K562 (cell line): ENCODE results near the gene RINT1. TPM values are rescaled to one million over a fixed set of nuclear protein-coding genes. Genes with fewer than 3 reads are reported as not detected.

ENCODE experiments used
- BCL6 ChIP-seq: fragments of 250-450 bp; sonication (Bioruptor Pico); IDR thresholded peaks from 2 replicates; pipeline ENCODE4 v1.4.0; 2020
- CBFA2T3 ChIP-seq: fragments of 450-650 bp; IDR thresholded peaks from 2 replicates; pipeline ENCODE4 v1.6.1; 2017
- CCAR2 ChIP-seq: fragments of 200-400 bp; formaldehyde crosslinking; IDR thresholded peaks from 2 replicates; pipeline ENCODE4 v1.6.1; 2017; ENCODE audit warnings: mild to moderate bottlenecking, low read depth, low read length
- ELF1 ChIP-seq: fragments of 200-800 bp; sonication (Bioruptor generic); IDR thresholded peaks from 2 replicates; pipeline ENCODE4 v1.6.1; 2016; ENCODE audit warnings: missing genetic modification characterization, missing compliant biosample characterization
- FIP1L1 ChIP-seq: fragments of 200-400 bp; formaldehyde crosslinking; IDR thresholded peaks from 2 replicates; pipeline ENCODE4 v1.6.1; 2018; ENCODE audit warnings: mild to moderate bottlenecking, low read depth, low read length; ENCODE audit not compliant: poor library complexity, severe bottlenecking
- HDGF ChIP-seq: fragments of 450-650 bp; IDR thresholded peaks from 2 replicates; pipeline ENCODE4 v1.6.1; 2016
- MBD2 ChIP-seq: sonication (generic); IDR thresholded peaks from 2 replicates; pipeline ENCODE4 v1.6.1; 2016; ENCODE audit warnings: low read depth, borderline replicate concordance
- RAD21 ChIP-seq, 2 experiments: fragments of 250-450 bp in 1 of 2; fragments of 450-650 bp in 1 of 2; sonication (Bioruptor Pico) in 1 of 2; formaldehyde crosslinking in 1 of 2; IDR thresholded peaks in 1 of 2; conservative IDR thresholded peaks in 1 of 2; 2 replicates each; pipeline versions ENCODE4 v1.4.0 to v1.8.0; 2020 to 2022; ENCODE audit warnings: mild to moderate bottlenecking in 2 of 2, moderate library complexity in 1 of 2
- U2AF1 ChIP-seq: fragments of 200-400 bp; formaldehyde crosslinking; optimal IDR thresholded peaks from 2 replicates; pipeline ENCODE3; 2017; ENCODE audit warnings: mild to moderate bottlenecking, low read depth, low read length, moderate library complexity
- ZNF121 ChIP-seq: sonication (generic); formaldehyde crosslinking; conservative IDR thresholded peaks from 2 replicates; pipeline ENCODE4 v1.8.0; 2022; ENCODE audit warnings: missing genetic modification reagents
- ZNF584 ChIP-seq: fragments of 200-800 bp; sonication (Bioruptor generic); IDR thresholded peaks from 2 replicates; pipeline ENCODE4 v1.6.1; 2016; ENCODE audit warnings: low read depth, mild to moderate bottlenecking, missing genetic modification characterization, missing compliant biosample characterization
- polyA plus RNA-seq, 8 experiments: library from polyadenylated mRNA; depleted of rRNA in 4 of 8; stranded (reverse) in 5 of 8; unstranded in 3 of 8; fragments of >200 nt; fragmentation: Nextera tagmentation in 2 of 8; fragmentation: Illumina TruSeq in 1 of 8; extraction: Ambion mirVana in 2 of 8; extraction: Trizol in 1 of 8; gene quantifications; 2 replicates each; pipeline versions ENCODE4 v1.2.1 to v1.2.3, GENCODE V29; 2011 to 2014; ENCODE audit warnings: inconsistent platforms in 1 of 8, missing spikeins in 1 of 8
- total RNA-seq, 7 experiments: library from RNA; depleted of rRNA in 6 of 7; stranded (reverse); fragments of >200 nt in 6 of 7; fragmentation: Illumina TruSeq in 2 of 7; extraction: Trizol in 2 of 7; gene quantifications; 2 replicates each; pipeline versions ENCODE4 v1.2.1 to v1.2.3, GENCODE V29; 2011 to 2021; ENCODE audit warnings: low replicate concordance in 1 of 7
- TF ChIP-seq, protein P1 (sequence below), 2 experiments: IDR thresholded peaks; 2 replicates each; pipeline ENCODE4 v1.6.1; 2011; ENCODE audit warnings: borderline replicate concordance in 1 of 2, control low read depth in 1 of 2, low read depth in 1 of 2, low read length in 1 of 2, mild to moderate bottlenecking in 1 of 2, mixed read lengths in 1 of 2, moderate library complexity in 1 of 2; ENCODE audit not compliant: insufficient read depth in 1 of 2, insufficient read length in 1 of 2, poor library complexity in 1 of 2, severe bottlenecking in 1 of 2; ENCODE audit errors: extremely low read depth in 1 of 2
- TF ChIP-seq, protein P2 (sequence below): fragments of 450-650 bp; IDR thresholded peaks from 2 replicates; pipeline ENCODE4 v1.6.1; 2016; ENCODE audit warnings: mild to moderate bottlenecking, moderate library complexity
- TF ChIP-seq, protein P3 (sequence below): fragments of 250-450 bp; sonication (Bioruptor Pico); IDR thresholded peaks from 2 replicates; pipeline ENCODE4 v1.9.0; 2021; ENCODE audit warnings: mild to moderate bottlenecking

RINT1 gene
- total and polyA plus RNA-seq, 9 of the 15 experiments (the other 6 are each of a cell fraction or from before 2014, with no cell fraction given), result 21.3 to 74.3 (median 27.4) TPM

DNA sequence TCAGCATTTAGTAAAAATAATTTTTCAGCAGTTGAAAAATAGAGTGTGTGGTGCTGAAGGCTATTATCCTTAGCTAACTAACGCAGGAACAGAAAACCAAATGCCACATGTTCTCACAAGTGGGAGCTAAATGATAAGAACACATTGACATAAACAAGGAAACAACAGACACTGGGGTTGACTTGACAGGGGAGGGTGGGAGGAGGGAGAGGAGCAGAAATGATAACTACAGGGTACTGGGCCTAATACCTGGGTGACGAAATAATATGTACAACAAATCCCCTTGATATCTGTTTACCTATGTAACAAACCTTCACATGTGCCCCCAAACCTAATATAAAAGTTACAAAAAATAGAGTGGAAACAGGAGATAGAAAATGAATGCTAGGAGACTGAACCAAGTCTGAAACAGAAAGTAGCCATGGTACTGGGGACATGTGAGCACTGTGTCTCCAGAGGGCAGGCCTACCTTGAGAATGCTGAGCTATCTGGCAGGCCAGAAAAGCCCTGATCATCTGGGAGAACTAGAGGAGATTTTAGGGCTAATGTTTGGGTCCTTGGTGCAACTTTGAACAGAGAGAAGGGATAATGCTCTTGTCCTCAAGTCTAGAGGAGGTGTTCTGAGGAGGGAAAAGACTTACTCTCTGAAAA lies 54.0 kb downstream of the RINT1 start (continued):
- TF ChIP-seq, protein P1, sequence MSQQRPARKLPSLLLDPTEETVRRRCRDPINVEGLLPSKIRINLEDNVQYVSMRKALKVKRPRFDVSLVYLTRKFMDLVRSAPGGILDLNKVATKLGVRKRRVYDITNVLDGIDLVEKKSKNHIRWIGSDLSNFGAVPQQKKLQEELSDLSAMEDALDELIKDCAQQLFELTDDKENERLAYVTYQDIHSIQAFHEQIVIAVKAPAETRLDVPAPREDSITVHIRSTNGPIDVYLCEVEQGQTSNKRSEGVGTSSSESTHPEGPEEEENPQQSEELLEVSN (IDR thresholded peaks at IDR 0.05; ENCODE audit: borderline replicate concordance in 1 of 2, extremely low read depth in 1 of 2, insufficient read depth in 1 of 2, insufficient read length in 1 of 2, low read depth in 1 of 2, low read length in 1 of 2, poor library complexity in 1 of 2, severe bottlenecking in 1 of 2), result no peak
- TF ChIP-seq, protein P2, sequence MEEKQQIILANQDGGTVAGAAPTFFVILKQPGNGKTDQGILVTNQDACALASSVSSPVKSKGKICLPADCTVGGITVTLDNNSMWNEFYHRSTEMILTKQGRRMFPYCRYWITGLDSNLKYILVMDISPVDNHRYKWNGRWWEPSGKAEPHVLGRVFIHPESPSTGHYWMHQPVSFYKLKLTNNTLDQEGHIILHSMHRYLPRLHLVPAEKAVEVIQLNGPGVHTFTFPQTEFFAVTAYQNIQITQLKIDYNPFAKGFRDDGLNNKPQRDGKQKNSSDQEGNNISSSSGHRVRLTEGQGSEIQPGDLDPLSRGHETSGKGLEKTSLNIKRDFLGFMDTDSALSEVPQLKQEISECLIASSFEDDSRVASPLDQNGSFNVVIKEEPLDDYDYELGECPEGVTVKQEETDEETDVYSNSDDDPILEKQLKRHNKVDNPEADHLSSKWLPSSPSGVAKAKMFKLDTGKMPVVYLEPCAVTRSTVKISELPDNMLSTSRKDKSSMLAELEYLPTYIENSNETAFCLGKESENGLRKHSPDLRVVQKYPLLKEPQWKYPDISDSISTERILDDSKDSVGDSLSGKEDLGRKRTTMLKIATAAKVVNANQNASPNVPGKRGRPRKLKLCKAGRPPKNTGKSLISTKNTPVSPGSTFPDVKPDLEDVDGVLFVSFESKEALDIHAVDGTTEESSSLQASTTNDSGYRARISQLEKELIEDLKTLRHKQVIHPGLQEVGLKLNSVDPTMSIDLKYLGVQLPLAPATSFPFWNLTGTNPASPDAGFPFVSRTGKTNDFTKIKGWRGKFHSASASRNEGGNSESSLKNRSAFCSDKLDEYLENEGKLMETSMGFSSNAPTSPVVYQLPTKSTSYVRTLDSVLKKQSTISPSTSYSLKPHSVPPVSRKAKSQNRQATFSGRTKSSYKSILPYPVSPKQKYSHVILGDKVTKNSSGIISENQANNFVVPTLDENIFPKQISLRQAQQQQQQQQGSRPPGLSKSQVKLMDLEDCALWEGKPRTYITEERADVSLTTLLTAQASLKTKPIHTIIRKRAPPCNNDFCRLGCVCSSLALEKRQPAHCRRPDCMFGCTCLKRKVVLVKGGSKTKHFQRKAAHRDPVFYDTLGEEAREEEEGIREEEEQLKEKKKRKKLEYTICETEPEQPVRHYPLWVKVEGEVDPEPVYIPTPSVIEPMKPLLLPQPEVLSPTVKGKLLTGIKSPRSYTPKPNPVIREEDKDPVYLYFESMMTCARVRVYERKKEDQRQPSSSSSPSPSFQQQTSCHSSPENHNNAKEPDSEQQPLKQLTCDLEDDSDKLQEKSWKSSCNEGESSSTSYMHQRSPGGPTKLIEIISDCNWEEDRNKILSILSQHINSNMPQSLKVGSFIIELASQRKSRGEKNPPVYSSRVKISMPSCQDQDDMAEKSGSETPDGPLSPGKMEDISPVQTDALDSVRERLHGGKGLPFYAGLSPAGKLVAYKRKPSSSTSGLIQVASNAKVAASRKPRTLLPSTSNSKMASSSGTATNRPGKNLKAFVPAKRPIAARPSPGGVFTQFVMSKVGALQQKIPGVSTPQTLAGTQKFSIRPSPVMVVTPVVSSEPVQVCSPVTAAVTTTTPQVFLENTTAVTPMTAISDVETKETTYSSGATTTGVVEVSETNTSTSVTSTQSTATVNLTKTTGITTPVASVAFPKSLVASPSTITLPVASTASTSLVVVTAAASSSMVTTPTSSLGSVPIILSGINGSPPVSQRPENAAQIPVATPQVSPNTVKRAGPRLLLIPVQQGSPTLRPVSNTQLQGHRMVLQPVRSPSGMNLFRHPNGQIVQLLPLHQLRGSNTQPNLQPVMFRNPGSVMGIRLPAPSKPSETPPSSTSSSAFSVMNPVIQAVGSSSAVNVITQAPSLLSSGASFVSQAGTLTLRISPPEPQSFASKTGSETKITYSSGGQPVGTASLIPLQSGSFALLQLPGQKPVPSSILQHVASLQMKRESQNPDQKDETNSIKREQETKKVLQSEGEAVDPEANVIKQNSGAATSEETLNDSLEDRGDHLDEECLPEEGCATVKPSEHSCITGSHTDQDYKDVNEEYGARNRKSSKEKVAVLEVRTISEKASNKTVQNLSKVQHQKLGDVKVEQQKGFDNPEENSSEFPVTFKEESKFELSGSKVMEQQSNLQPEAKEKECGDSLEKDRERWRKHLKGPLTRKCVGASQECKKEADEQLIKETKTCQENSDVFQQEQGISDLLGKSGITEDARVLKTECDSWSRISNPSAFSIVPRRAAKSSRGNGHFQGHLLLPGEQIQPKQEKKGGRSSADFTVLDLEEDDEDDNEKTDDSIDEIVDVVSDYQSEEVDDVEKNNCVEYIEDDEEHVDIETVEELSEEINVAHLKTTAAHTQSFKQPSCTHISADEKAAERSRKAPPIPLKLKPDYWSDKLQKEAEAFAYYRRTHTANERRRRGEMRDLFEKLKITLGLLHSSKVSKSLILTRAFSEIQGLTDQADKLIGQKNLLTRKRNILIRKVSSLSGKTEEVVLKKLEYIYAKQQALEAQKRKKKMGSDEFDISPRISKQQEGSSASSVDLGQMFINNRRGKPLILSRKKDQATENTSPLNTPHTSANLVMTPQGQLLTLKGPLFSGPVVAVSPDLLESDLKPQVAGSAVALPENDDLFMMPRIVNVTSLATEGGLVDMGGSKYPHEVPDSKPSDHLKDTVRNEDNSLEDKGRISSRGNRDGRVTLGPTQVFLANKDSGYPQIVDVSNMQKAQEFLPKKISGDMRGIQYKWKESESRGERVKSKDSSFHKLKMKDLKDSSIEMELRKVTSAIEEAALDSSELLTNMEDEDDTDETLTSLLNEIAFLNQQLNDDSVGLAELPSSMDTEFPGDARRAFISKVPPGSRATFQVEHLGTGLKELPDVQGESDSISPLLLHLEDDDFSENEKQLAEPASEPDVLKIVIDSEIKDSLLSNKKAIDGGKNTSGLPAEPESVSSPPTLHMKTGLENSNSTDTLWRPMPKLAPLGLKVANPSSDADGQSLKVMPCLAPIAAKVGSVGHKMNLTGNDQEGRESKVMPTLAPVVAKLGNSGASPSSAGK, result peak; percentile 67
- TF ChIP-seq CBFA2T3 (peak; percentile 76), HDGF (no peak), BCL6 (CRISPR knock-in tag) (no peak), ELF1 (no peak), ZNF584 (CRISPR knock-in tag) (0 out of 2 replicates have a peak, but pooled peaks have one; percentile 34), U2AF1 (no peak), RAD21 (CRISPR knock-in tag; conservative IDR thresholded peaks at IDR 0.05 in 1 of 2, IDR thresholded peaks at IDR 0.05 in 1 of 2) (peak in 1 of 2 experiments; percentile 36; a peak in 2 of 4 replicates), ZNF121 (CRISPR knock-in tag) (no peak), CCAR2 (no peak), FIP1L1 (no peak), MBD2 (no peak)
- TF ChIP-seq, protein P3, sequence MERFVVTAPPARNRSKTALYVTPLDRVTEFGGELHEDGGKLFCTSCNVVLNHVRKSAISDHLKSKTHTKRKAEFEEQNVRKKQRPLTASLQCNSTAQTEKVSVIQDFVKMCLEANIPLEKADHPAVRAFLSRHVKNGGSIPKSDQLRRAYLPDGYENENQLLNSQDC (CRISPR knock-in tag), result no peak
